Measurements from ENCODE around the gene DCUN1D3. TPM values are rescaled to one million over a fixed set of nuclear protein-coding genes. Genes with fewer than 3 reads are reported as not detected.

Gene DCUN1D3
- polyA plus RNA-seq, 1 donor (not counting 4 experiments of a cell fraction or from before 2014, with no cell fraction given): 9.4 TPM

DNA sequence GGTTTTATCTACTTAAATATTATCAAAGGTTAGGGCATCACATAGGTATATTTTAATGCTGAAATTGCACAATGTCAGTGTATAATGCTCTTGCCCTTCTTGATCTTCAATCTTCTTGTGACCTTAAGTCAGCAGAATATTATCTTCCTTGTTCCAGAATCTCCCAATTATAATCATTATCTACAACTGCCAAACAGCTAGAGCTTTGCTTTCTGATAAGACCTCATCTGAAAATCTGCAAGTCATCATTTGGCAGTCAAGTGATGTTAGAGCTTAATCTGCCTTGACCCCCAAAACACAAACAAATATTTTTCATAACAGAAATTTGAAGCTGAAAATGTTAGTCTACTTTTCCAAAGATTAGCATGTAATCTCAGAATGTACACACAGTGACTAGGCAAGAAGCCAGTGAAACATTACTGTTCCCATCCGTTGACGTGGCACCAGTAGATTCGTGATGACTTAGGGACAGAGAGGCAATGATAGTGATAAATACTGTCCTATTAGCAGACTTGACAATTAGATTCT is 74.1 kb downstream of the DCUN1D3 start:
- H3K9me1 ChIP-seq (ENCODE audit: control insufficient read depth, extremely low read depth, insufficient read depth, low read length): no peaks in the 10 kb centered on the region
- no peak overlapping the region for H3K9ac ChIP-seq (ENCODE audit: control insufficient read depth, extremely low read depth, insufficient read depth, low read length)
- H3K36me3 ChIP-seq (ENCODE audit: control insufficient read depth in 2 of 2, extremely low read depth in 1 of 2, insufficient read depth in 2 of 2, low read length in 2 of 2): peaks cover 1 to 5% of the 10 kb centered on the region in 2 experiments
- dilution Hi-C loops (cut with MboI; ENCODE audit: extremely low pct_ligation_motif_present, low sequenced_read_pairs): no loop called here
- H2AFZ ChIP-seq (ENCODE audit: control insufficient read depth, low read length): no peak overlapping the region
- H3K79me2 ChIP-seq (ENCODE audit: control insufficient read depth, insufficient read depth, low read length): no peaks in the 10 kb centered on the region
- no peaks in the 10 kb centered on the region for H3K4me1 ChIP-seq (ENCODE audit: control insufficient read depth, extremely low read depth, insufficient read depth, low read length)
- TF ChIP-seq EZH2 (IDR thresholded peaks at IDR 0.05; ENCODE audit: low read length): no peak
- TF ChIP-seq, protein P1, sequence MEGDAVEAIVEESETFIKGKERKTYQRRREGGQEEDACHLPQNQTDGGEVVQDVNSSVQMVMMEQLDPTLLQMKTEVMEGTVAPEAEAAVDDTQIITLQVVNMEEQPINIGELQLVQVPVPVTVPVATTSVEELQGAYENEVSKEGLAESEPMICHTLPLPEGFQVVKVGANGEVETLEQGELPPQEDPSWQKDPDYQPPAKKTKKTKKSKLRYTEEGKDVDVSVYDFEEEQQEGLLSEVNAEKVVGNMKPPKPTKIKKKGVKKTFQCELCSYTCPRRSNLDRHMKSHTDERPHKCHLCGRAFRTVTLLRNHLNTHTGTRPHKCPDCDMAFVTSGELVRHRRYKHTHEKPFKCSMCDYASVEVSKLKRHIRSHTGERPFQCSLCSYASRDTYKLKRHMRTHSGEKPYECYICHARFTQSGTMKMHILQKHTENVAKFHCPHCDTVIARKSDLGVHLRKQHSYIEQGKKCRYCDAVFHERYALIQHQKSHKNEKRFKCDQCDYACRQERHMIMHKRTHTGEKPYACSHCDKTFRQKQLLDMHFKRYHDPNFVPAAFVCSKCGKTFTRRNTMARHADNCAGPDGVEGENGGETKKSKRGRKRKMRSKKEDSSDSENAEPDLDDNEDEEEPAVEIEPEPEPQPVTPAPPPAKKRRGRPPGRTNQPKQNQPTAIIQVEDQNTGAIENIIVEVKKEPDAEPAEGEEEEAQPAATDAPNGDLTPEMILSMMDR (optimal IDR thresholded peaks at IDR 0.05 in 1 of 3, IDR thresholded peaks at IDR 0.05 in 1 of 3, conservative IDR thresholded peaks at IDR 0.05 in 1 of 3; ENCODE audit: extremely low read depth in 1 of 3, insufficient read depth in 2 of 3, low read length in 3 of 3): no peak
- no peak overlapping the region for H3K4me3 ChIP-seq (ENCODE audit: control insufficient read depth in 2 of 3, extremely low read depth in 1 of 3, insufficient read depth in 2 of 3, low read depth in 1 of 3, low read length in 3 of 3)
- FAIRE-seq (no peak), DNase-seq (ENCODE audit: low read depth, low spot score) (no peak)
- H3K9me3 ChIP-seq (ENCODE audit: control insufficient read depth, low read depth, low read length): no peaks in the 10 kb centered on the region
- no peak overlapping the region for H3K4me2 ChIP-seq (ENCODE audit: control insufficient read depth, extremely low read depth, insufficient read depth, low read depth, low read length)
- no peaks in the 10 kb centered on the region for H4K20me1 ChIP-seq (ENCODE audit: control insufficient read depth, extremely low read depth, insufficient read depth, low read length)
- no peaks in the 10 kb centered on the region for H3K27me3 ChIP-seq (ENCODE audit: control insufficient read depth, extremely low read depth, insufficient read depth, low read length)
- H3K27ac ChIP-seq (ENCODE audit: control insufficient read depth, insufficient read depth, low read length): no peak overlapping the region

DNA sequence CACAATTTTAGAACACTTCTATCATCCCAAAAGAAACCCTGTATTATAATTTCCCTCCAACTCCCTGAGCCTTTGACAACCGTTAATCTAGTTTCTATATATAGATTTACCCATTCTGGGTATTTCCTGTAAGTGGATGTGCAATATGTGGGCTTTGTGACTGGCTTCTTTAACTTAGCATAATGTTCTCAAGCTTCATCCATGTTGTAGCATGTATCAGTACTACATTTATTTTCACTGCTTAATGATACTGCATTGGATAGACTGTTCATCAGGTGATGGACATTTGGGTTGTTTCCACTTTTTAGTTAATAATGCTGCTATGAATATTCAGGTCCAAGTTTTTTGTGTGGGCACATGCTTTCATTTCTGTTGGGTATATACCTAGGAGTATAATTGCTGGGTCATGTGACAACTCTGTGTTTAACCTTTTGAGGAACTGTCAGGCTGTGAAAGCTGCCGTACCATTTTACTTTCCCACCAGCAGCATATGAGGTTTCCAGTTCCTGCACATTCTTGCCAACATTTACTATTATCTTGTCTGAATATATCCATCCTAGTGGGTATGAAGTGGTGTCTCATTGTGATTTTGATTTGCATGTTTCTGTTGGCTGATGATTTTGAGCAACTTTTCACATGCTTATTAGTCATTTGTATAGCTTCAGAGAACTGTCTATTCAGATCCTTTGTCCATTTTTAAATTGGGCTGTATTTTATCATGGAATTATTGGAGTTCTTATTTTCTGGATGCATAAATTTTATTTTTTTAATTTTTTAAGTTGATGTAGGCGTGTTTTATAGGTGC is 77.4 kb downstream of the DCUN1D3 start:
- no peak for FAIRE-seq
- Histone ChIP-seq H3K9me3 (ENCODE audit: control insufficient read depth, low read depth, low read length) (no peaks in the 10 kb centered on the region), H3K4me2 (ENCODE audit: control insufficient read depth, extremely low read depth, insufficient read depth, low read depth, low read length) (no peak overlapping the region), H3K27ac (ENCODE audit: control insufficient read depth, insufficient read depth, low read length) (no peak overlapping the region), H3K9me1 (ENCODE audit: control insufficient read depth, extremely low read depth, insufficient read depth, low read length) (no peaks in the 10 kb centered on the region), H3K4me3 (ENCODE audit: control insufficient read depth in 2 of 3, extremely low read depth in 1 of 3, insufficient read depth in 2 of 3, low read depth in 1 of 3, low read length in 3 of 3) (no peak overlapping the region), H4K20me1 (ENCODE audit: control insufficient read depth, extremely low read depth, insufficient read depth, low read length) (no peaks in the 10 kb centered on the region), H3K27me3 (ENCODE audit: control insufficient read depth, extremely low read depth, insufficient read depth, low read length) (no peaks in the 10 kb centered on the region), H2AFZ (ENCODE audit: control insufficient read depth, low read length) (no peak overlapping the region), H3K9ac (ENCODE audit: control insufficient read depth, extremely low read depth, insufficient read depth, low read length) (no peak overlapping the region), H3K36me3 (ENCODE audit: control insufficient read depth in 2 of 2, extremely low read depth in 1 of 2, insufficient read depth in 2 of 2, low read length in 2 of 2) (peaks cover 1 to 5% of the 10 kb centered on the region in 2 experiments), H3K79me2 (ENCODE audit: control insufficient read depth, insufficient read depth, low read length) (no peaks in the 10 kb centered on the region), H3K4me1 (ENCODE audit: control insufficient read depth, extremely low read depth, insufficient read depth, low read length) (no peaks in the 10 kb centered on the region)
- dilution Hi-C loops (cut with MboI; ENCODE audit: extremely low pct_ligation_motif_present, low sequenced_read_pairs): no loop called here
- DNase-seq (ENCODE audit: low read depth, low spot score): no peak
- TF ChIP-seq, protein P1 (optimal IDR thresholded peaks at IDR 0.05 in 1 of 3, IDR thresholded peaks at IDR 0.05 in 1 of 3, conservative IDR thresholded peaks at IDR 0.05 in 1 of 3; ENCODE audit: extremely low read depth in 1 of 3, insufficient read depth in 2 of 3, low read length in 3 of 3): no peak
- no peak for TF ChIP-seq EZH2 (IDR thresholded peaks at IDR 0.05; ENCODE audit: low read length)

All from keratinocyte (primary cell).